Right renal pelvis (tissue), 4 donors: ENCODE results near the gene COL8A1. TPM values are rescaled to one million over a fixed set of nuclear protein-coding genes. Genes with fewer than 3 reads are reported as not detected.

Experiments used
- DNase-seq, 4 donors: peaks; one replicate each; pipeline ENCODE4 v3.0.0-alpha.2; 2013; ENCODE audit warnings: low read depth in 4 of 4, low spot score in 3 of 4, missing footprints in 1 of 4
- polyA plus RNA-seq, 4 donors: library from polyadenylated mRNA; unstranded; fragments of 120-200 nt; gene quantifications; one replicate each; pipeline ENCODE4 v1.2.1, GENCODE V29; 2013; ENCODE audit not compliant: insufficient read length in 4 of 4

COL8A1 gene
- polyA plus RNA-seq, 4 donors, result 4.5 to 7.3 (median 6.9) TPM

- DNase-seq, result no peak
These were observed 29.6 kb downstream of the COL8A1 start for GRCh38 chr3:99668044-99668443.

- DNase-seq, result no peak
These were observed 31.6 kb downstream of the COL8A1 start for GRCh38 chr3:99669879-99670555.

DNA sequence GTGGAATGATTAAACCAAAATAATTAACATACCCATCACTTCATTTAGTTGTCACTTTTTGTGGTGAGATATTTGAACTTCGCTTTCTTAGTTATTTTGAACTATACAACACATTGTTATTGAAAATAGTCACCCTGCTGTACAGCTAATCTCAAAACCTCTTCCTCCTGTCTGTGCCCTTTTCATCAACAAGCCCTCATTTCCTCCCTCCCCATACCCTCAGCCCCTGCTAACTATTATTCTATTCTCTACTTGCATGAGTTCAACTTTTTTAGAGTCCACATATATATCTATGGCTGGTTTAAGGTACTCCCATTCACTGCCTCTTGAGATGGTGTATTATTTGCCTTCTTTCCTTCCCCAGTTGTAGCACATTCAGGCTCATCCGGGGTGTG is 32.2 kb downstream of the COL8A1 start:
- no peak for DNase-seq

- DNase-seq, result no peak
These were observed 35.8 kb downstream of the COL8A1 start for GRCh38 chr3:99674086-99674789.

DNA sequence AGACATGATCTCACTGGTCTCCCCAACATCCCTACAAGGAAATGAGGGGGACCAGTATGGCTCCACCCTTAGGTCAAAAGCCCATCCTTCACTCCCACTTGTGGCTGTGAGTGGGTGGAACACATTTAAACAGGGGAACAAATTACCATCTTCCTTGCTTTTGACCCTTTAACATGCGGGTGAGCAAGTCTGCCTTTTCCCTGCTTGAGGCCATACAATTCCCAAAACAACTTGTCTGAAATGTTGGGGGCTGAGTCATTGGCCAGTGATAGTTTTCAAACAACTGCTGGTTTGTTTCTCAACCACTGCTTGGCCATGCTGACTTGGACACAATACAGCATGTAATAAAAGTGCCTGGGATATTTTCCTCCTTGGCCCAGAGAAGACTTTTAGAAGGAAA is 39.6 kb downstream of the COL8A1 start:
- no peak for DNase-seq

DNA sequence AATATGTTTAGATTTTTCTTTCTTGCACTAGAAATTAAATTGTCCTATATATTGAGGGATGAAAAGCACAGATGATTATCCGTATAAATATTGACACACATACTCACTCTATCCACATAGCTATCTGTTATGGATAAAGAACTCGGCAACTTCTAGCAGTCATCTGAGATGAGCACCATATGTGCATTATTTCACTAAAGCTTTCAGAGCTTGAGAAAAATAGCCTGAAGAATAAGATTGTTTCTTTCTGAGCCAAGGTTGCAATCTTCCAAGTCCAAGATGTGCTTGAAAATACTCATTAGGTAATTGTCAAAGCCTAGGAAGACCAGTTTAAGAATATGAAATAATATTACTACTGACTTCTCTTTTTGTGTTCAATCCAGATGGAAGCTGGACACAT is 40.5 kb downstream of the COL8A1 start:
- DNase-seq, result no peak

- DNase-seq, result no peak
These were observed 43.1 kb downstream of the COL8A1 start for GRCh38 chr3:99681512-99681911.

DNA sequence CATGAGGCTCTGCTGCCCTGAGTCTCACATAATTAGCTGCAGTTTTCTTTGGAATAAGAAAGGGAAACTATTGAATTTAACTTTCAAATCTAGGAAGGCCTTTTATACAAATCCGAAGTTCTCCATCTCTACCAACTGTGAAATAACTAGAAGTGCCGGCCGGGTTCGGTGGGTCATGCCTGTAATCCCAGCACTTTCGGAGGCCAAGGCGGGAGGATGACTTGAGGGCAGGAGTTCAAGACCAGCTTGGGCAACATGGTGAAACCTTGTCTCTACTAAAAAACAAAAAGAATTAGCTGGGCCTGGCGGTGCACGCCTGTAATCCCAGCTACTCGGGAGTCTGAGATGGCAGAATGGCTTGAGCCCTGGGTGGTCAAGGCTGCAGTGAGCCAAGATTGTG is 43.6 kb downstream of the COL8A1 start:
- no peak for DNase-seq

GRCh38 chr3:99683465-99683864 is 45.1 kb downstream of the COL8A1 start:
- DNase-seq, result no peak

- no peak for DNase-seq
These were observed 45.5 kb downstream of the COL8A1 start for GRCh38 chr3:99683876-99684275.

- DNase-seq, result no peak
These were observed 46.2 kb downstream of the COL8A1 start for GRCh38 chr3:99684644-99685043.

- no peak for DNase-seq
These were observed 48.1 kb downstream of the COL8A1 start for GRCh38 chr3:99686469-99686868.

GRCh38 chr3:99686955-99687612 is 48.7 kb downstream of the COL8A1 start:
- DNase-seq, result peak in 3 of 4 donors; percentile 7 to 15 (median 11)

DNA sequence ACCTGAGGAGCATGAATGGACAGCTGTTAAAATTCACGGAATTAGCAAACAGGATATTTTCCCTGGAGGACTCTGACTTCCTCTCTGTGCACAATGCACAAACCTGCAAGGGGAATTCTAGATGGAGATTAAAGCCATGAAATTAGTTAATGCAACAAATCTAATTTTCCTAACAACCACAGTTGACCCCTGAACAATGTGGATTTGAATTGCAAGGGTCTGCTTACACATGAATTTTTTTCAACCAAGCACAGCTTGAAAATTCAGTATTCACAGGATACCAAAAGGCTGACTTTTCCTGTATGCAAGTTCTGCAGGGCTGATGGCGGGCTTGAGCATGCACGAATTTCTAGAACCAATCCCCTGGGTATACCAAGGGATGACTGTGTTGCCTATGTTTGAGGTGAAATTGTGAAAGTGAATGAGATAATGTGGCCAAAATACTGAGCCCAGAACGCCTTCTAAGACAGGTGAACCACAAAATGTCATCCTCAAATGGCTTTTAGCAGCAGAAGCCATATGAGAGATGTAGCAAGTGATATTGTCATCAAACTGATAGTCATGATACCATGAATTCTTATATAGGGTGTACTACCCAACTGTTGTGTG is 52.5 kb downstream of the COL8A1 start:
- no peak for DNase-seq

DNA sequence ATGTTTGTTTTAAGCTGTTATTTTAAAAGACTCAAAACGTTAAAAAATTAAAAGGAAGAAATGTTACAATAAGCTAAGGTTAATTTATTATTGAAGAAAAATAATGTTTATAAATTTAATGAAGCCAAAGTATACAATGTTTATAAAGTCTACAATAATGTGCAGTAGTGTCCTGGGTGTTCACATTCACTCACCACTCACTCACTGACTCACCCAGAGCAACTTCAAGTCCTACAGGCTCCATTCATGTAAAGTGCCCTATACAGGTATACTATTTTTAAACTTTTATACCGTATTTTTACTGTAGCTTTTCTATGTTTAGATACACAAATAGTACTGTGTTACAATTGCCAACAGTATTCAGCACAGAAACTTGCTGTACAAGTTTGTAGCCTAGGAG is 55.2 kb downstream of the COL8A1 start:
- DNase-seq, result no peak

DNA sequence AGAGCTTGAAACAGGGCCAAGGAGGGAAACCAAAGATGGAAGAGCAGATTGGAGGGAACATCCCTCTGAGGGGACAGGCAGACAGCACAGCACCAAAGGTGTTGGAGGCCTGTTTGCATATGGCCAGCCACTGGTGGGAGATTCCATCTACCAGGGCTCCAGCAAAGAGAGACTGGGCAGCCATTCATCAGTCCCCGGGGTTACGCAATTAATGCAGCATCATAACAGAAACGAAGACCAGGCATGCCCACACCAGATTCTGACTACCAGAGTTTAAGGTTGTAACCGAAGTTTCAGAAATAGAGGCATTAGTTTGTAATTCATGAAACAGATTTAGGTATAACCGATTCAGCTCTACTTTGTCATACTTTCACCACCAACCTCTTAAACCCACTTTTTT is 58.1 kb downstream of the COL8A1 start:
- no peak for DNase-seq

DNA sequence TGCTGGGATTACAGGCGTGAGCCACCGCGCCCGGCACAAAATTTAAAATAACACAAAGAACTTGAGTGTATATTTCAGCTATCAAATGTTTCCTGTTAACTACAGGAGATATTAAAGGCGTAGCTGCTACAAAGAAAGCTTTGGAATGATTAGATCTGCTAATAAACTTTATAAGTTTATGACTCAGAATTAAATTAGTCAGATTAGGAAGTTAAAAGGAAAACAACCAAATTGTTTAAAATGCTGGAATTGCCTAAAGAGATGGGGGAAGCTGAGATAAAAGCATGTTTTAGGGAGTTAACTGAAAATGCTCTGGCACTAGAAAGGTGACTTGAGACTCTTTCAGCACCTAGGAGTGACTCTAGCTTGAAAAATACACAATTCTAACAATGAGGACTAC is 58.9 kb downstream of the COL8A1 start:
- DNase-seq, result no peak

DNA sequence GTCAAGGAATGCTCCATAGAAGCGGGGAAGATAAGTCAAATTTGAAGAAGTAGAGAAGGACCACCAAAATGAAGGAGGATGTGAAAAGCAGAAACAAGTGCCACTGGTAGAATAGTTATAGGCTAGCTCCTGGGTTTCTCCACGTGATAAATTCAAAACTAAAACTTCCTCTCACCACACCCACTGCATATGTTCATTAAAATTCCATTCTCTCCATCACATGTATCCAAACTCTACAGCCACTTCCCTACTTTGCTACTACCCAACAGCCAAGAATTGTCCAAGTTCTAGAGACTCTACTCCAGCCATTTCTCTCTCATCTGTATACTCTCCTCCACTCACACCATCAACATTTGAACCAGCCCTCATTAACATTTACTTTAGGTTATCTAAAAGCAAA is 60.5 kb downstream of the COL8A1 start:
- DNase-seq, result no peak

- no peak for DNase-seq
These were observed 61.4 kb downstream of the COL8A1 start for GRCh38 chr3:99699841-99700240.

- no peak for DNase-seq
These were observed 62.4 kb downstream of the COL8A1 start for GRCh38 chr3:99700631-99701268.
